Thymus (tissue), 11 donors: ENCODE measurements around the gene FKBP5. TPM values are rescaled to one million over a fixed set of nuclear protein-coding genes. Genes with fewer than 3 reads are reported as not detected.
A peak's percentile ranks its signal among the peaks of the same experiment; 100 is the strongest.

Experiments
- DNase-seq, 9 donors: peaks; one replicate each; pipeline ENCODE4 v3.0.0-alpha.2; 2013; ENCODE audit warnings: low spot score in 9 of 9, low read depth in 6 of 9, missing footprints in 1 of 9
- H3K27ac ChIP-seq, 2 donors: one replicate each; pipeline ENCODE4 v1.5.1; 2013; ENCODE audit warnings: control low read depth in 1 of 2, low read depth in 1 of 2, low read length in 1 of 2, mild to moderate bottlenecking in 1 of 2, moderate library complexity in 1 of 2
- H3K27me3 ChIP-seq, 2 donors: one replicate each; pipeline ENCODE4 v1.5.1; 2013; ENCODE audit warnings: low read length in 1 of 2; ENCODE audit not compliant: control insufficient read depth in 2 of 2, insufficient read depth in 1 of 2
- H3K36me3 ChIP-seq, 2 donors: one replicate each; pipeline ENCODE4 v1.5.1; 2013; ENCODE audit warnings: low read length in 1 of 2, mild to moderate bottlenecking in 1 of 2, moderate library complexity in 1 of 2; ENCODE audit not compliant: control insufficient read depth in 2 of 2, insufficient read depth in 2 of 2
- H3K4me1 ChIP-seq, 2 donors: one replicate each; pipeline ENCODE4 v1.5.1; 2013; ENCODE audit warnings: low read length in 2 of 2; ENCODE audit not compliant: control insufficient read depth in 2 of 2, insufficient read depth in 2 of 2
- H3K4me3 ChIP-seq, 2 donors: one replicate each; pipeline ENCODE4 v1.5.1; 2013; ENCODE audit warnings: low read length in 2 of 2, control low read depth in 1 of 2, mild to moderate bottlenecking in 1 of 2
- H3K9me3 ChIP-seq, 2 donors: one replicate each; pipeline ENCODE4 v1.5.1; 2013; ENCODE audit warnings: low read length in 1 of 2, mild to moderate bottlenecking in 1 of 2; ENCODE audit not compliant: control insufficient read depth in 2 of 2, insufficient read depth in 1 of 2
- WGBS: extraction: QIAGEN DNeasy Blood & Tissue Kit; methylation state at CpG from one replicate; pipeline ENCODE4 v1.1.7; 2013; 5-methylcytosine and 5-hydroxymethylcytosine counted together
- polyA plus RNA-seq: library from polyadenylated mRNA; stranded (reverse); fragments of 200-250 nt; gene quantifications from one replicate; pipeline ENCODE4 v1.2.3, GENCODE V29; 2013
- total RNA-seq: library from RNA; stranded (reverse); fragments of 120-200 nt; gene quantifications from one replicate; pipeline ENCODE4 v1.2.4, GENCODE V29; 2013
- donor health status: healthy.

The FKBP5 gene
- total and polyA plus RNA-seq, 2 donors = 34.2 to 338 TPM

GRCh38 chr6:35534407-35535170, 154.1 kb downstream of the FKBP5 start:
- H3K27ac ChIP-seq = peak overlapping the region; percentile 76 to 80
- no peaks in the 10 kb centered on the region for H3K36me3 ChIP-seq
- DNase-seq = peak in 8 of 9 donors; percentile 38 to 86 (median 62)
- no peaks in the 10 kb centered on the region for H3K27me3 ChIP-seq
- WGBS = 33% methylated on average over 11 of the region's 11 CpGs
- no peaks in the 10 kb centered on the region for H3K9me3 ChIP-seq
- peaks cover 13 to 35% of the 10 kb centered on the region in 2 donors for H3K4me1 ChIP-seq
- no peak overlapping the region for H3K4me3 ChIP-seq

- WGBS = 75% methylated on average over 6 of the region's 6 CpGs
Observed at GRCh38 chr6:35533981-35534380, 154.7 kb downstream of the FKBP5 start.

GRCh38 chr6:35532126-35532525, 156.6 kb downstream of the FKBP5 start:
- Histone ChIP-seq H3K27ac (no peak overlapping the region), H3K9me3 (no peaks in the 10 kb centered on the region), H3K36me3 (no peaks in the 10 kb centered on the region), H3K4me1 (peaks cover 13 to 35% of the 10 kb centered on the region in 2 donors), H3K27me3 (no peaks in the 10 kb centered on the region), H3K4me3 (no peak overlapping the region)
- DNase-seq = no peak
- 96% methylated on average over 4 of the region's 4 CpGs for WGBS

More at GRCh38 chr6:35533981-35534380, 154.7 kb downstream of the FKBP5 start:
- no peak overlapping the region for H3K4me3 ChIP-seq
- no peak for DNase-seq
- H3K27ac ChIP-seq = peak overlapping the region in 1 of 2 donors; percentile 80
- H3K9me3 ChIP-seq = no peaks in the 10 kb centered on the region
- H3K27me3 ChIP-seq = no peaks in the 10 kb centered on the region
- H3K36me3 ChIP-seq = no peaks in the 10 kb centered on the region
- peaks cover 13 to 35% of the 10 kb centered on the region in 2 donors for H3K4me1 ChIP-seq

GRCh38 chr6:35524380-35525020, 164.2 kb downstream of the FKBP5 start:
- Histone ChIP-seq H3K4me3 (no peak overlapping the region), H3K27me3 (no peaks in the 10 kb centered on the region)

More at GRCh38 chr6:35524380-35525020, 164.2 kb downstream of the FKBP5 start:
- H3K4me1 ChIP-seq = peaks cover 0 to 18% of the 10 kb centered on the region in 2 donors
- no peaks in the 10 kb centered on the region for H3K36me3 ChIP-seq
- 96% methylated on average over 3 of the region's 3 CpGs for WGBS
- H3K27ac ChIP-seq = no peak overlapping the region
- no peak for DNase-seq
- no peaks in the 10 kb centered on the region for H3K9me3 ChIP-seq

Other genes with a start within 250 kb of the FKBP5 start
- 3.6 TPM for gene FANCE, start 236.6 kb downstream of the FKBP5 start, total RNA-seq
- gene FANCE, start 236.6 kb downstream of the FKBP5 start, polyA plus RNA-seq = 8.4 TPM
- 2,373 TPM for gene RPL10A, start 220.5 kb downstream of the FKBP5 start, total RNA-seq
- 1,878 TPM for gene RPL10A, start 220.5 kb downstream of the FKBP5 start, polyA plus RNA-seq
- 1.1 TPM for gene TEAD3, start 191.8 kb downstream of the FKBP5 start, total RNA-seq
- gene TEAD3, start 191.8 kb downstream of the FKBP5 start, polyA plus RNA-seq = 13.6 TPM
- 0.09 TPM for gene TULP1, start 176.0 kb downstream of the FKBP5 start, total RNA-seq
- 0.52 TPM for gene TULP1, start 176.0 kb downstream of the FKBP5 start, polyA plus RNA-seq
- 1.1 TPM for gene ARMC12, start 48.1 kb upstream of the FKBP5 start, total RNA-seq
- 26.6 TPM for gene ARMC12, start 48.1 kb upstream of the FKBP5 start, polyA plus RNA-seq
- not detected for gene CLPSL2, start 87.7 kb upstream of the FKBP5 start, total RNA-seq
- 0.09 TPM for gene CLPSL2, start 87.7 kb upstream of the FKBP5 start, polyA plus RNA-seq
- gene CLPSL1, start 92.1 kb upstream of the FKBP5 start, total RNA-seq = not detected
- gene CLPSL1, start 92.1 kb upstream of the FKBP5 start, polyA plus RNA-seq = 0.14 TPM
- gene CLPS, start 108.4 kb upstream of the FKBP5 start, total RNA-seq = not detected
- gene CLPS, start 108.4 kb upstream of the FKBP5 start, polyA plus RNA-seq = 0.71 TPM
- not detected for gene LHFPL5, start 116.4 kb upstream of the FKBP5 start, total RNA-seq
- 0.09 TPM for gene LHFPL5, start 116.4 kb upstream of the FKBP5 start, polyA plus RNA-seq
- 32.4 TPM for gene SRPK1, start 232.2 kb upstream of the FKBP5 start, total RNA-seq
- 17.3 TPM for gene SRPK1, start 232.2 kb upstream of the FKBP5 start, polyA plus RNA-seq